RWPE2 (cell line): ENCODE measurements around the gene DVL1.

Experiments used
- ATAC-seq: fragments of 200-7000 bp; cut with Tn5 transposase; 3 replicates; pipeline ENCODE4 v1.9.1; 2021; ENCODE audit warnings: low read depth
- DNase-seq: peaks from one replicate; pipeline ENCODE4 v3.0.0-alpha.2; 2020; ENCODE audit warnings: low spot score
- H3K27ac ChIP-seq: fragments of 450-650 bp; 2 replicates; pipeline ENCODE4 v1.5.1; 2017; ENCODE audit warnings: mild to moderate bottlenecking; ENCODE audit not compliant: poor library complexity, severe bottlenecking
- H3K27me3 ChIP-seq: fragments of 250-450 bp; sonication (Bioruptor Pico); 2 replicates; pipeline ENCODE4 v1.5.1; 2021; ENCODE audit warnings: mild to moderate bottlenecking, moderate library complexity; ENCODE audit not compliant: insufficient read depth, poor library complexity, severe bottlenecking
- H3K36me3 ChIP-seq: fragments of 250-450 bp; sonication (Bioruptor Pico); 2 replicates; pipeline ENCODE4 v1.5.1; 2020; ENCODE audit warnings: low read depth, mild to moderate bottlenecking, moderate library complexity
- H3K4me1 ChIP-seq: fragments of 250-450 bp; sonication (Bioruptor Pico); 2 replicates; pipeline ENCODE4 v1.5.1; 2021; ENCODE audit warnings: mild to moderate bottlenecking, moderate library complexity; ENCODE audit not compliant: insufficient read depth, poor library complexity, severe bottlenecking
- H3K4me3 ChIP-seq: fragments of 250-450 bp; sonication (Bioruptor Pico); 2 replicates; pipeline ENCODE4 v1.5.1; 2021; ENCODE audit warnings: mild to moderate bottlenecking, moderate library complexity; ENCODE audit not compliant: severe bottlenecking
- H3K9me3 ChIP-seq: fragments of 250-450 bp; sonication (Bioruptor Pico); 2 replicates; pipeline ENCODE4 v1.5.1; 2021; ENCODE audit warnings: mild to moderate bottlenecking, moderate library complexity; ENCODE audit not compliant: severe bottlenecking
- TF ChIP-seq, protein P1 (sequence below): fragments of 450-650 bp; IDR thresholded peaks from one replicate; pipeline ENCODE4 v1.5.1; 2017; ENCODE audit warnings: mild to moderate bottlenecking, moderate library complexity; ENCODE audit not compliant: poor library complexity, severe bottlenecking

Gene DVL1

GRCh38 chr1:1324524-1325287 lies 24.5 kb downstream of the DVL1 start, which contains the start of the genes CPTP and INTS11:
Gene CPTP (plus strand): TSS chr1:1324802. CDS start chr1:1326911, 2,109 bp downstream.
Gene INTS11 (minus strand): TSS chr1:1324660. CDS start chr1:1324608, 52 bp downstream.
- H3K4me3 ChIP-seq, result peak within 1 kb of the TSS; percentile 100
- peak; percentile 68 for ATAC-seq
- DNase-seq, result peak; percentile 94
- H3K27ac ChIP-seq, result peak within 1 kb of the TSS; percentile 72
- no peaks in the 10 kb centered on the region for H3K9me3 ChIP-seq
- TF ChIP-seq, protein P1, sequence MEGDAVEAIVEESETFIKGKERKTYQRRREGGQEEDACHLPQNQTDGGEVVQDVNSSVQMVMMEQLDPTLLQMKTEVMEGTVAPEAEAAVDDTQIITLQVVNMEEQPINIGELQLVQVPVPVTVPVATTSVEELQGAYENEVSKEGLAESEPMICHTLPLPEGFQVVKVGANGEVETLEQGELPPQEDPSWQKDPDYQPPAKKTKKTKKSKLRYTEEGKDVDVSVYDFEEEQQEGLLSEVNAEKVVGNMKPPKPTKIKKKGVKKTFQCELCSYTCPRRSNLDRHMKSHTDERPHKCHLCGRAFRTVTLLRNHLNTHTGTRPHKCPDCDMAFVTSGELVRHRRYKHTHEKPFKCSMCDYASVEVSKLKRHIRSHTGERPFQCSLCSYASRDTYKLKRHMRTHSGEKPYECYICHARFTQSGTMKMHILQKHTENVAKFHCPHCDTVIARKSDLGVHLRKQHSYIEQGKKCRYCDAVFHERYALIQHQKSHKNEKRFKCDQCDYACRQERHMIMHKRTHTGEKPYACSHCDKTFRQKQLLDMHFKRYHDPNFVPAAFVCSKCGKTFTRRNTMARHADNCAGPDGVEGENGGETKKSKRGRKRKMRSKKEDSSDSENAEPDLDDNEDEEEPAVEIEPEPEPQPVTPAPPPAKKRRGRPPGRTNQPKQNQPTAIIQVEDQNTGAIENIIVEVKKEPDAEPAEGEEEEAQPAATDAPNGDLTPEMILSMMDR, result no peak
- no peaks in the 10 kb centered on the region for H3K27me3 ChIP-seq
- no peaks in the 10 kb centered on the region for H3K4me1 ChIP-seq
- peaks cover 18% of the 10 kb centered on the region for H3K36me3 ChIP-seq

DNA sequence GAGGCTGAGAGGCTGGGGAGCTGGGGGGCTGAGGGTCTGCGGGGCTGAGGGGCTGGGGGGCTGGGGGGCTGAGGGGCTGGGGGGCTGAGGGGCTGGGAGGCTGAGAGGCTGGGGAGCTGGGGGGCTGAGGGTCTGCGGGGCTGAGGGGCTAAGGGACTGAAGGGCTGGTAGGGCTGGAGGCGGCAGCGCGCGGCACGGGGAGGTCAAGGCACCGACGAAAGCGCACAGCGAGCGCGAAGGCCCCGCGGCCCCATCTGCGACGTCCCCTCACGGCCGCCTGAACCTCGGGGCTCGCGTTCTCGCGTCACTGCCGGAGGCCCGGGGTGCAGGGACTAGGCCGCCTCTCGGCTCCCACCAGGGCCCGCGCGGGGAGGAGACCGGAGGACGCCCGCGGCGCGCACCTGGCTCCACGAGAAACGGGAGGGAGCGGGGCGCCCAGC lies 25.1 kb downstream of the DVL1 start:
- peak overlapping the region; percentile 72 for H3K27ac ChIP-seq
- no peaks in the 10 kb centered on the region for H3K27me3 ChIP-seq
- no peaks in the 10 kb centered on the region for H3K4me1 ChIP-seq
- DNase-seq (no peak), ATAC-seq (peak; percentile 8; the same call in 2 of the 3 replicates)
- no peaks in the 10 kb centered on the region for H3K9me3 ChIP-seq
- H3K4me3 ChIP-seq, result peak overlapping the region; percentile 100
- H3K36me3 ChIP-seq, result peaks cover 24% of the 10 kb centered on the region
- TF ChIP-seq, protein P1, result no peak

DNA sequence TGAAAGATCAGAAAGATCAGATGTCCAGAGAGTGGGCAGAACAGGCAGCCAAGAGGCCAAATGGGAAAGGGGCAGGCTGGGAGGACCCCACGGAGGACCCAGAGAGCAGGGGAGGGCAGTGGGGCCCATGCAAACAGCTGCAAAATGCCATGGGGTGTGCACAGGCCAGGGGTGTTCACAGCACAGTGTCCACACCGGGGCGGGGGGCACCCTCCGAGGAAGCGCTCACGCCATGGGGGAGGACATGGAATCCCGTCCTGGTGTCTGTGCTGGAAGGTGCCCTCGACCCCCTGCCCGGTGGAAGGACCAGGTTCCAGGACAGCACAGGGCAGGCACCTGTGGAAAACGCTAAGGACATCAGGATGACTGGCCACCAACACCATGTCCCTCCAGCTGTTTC lies 26.3 kb downstream of the DVL1 start:
- Histone ChIP-seq H3K9me3 (no peaks in the 10 kb centered on the region), H3K4me1 (peaks cover 4% of the 10 kb centered on the region), H3K27ac (no peak overlapping the region), H3K27me3 (no peaks in the 10 kb centered on the region), H3K4me3 (no peak overlapping the region), H3K36me3 (peaks cover 29% of the 10 kb centered on the region)
- TF ChIP-seq, protein P1, result no peak
- DNase-seq (no peak), ATAC-seq (no peak)

DNA sequence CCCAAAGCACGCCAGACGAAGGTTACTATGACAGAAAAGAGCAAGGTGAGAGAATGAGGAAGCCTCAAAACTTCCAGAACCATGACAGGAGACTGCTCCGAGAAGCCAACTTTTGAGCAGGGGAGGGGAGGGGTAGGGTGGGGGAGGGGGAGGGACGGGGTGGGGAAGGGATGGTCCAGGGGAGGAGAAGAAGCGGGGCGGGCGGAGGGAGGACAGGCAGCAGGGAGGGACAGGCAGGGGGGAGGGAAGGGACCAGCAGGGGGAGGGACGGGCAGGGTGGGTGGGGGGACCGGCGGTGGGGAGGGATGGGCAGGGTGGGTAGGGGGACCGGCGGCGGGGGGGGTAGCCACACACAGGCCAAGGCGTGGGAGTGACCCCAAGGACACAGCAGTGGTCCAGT lies 26.8 kb downstream of the DVL1 start:
- TF ChIP-seq, protein P1, result no peak
- no peak for ATAC-seq
- Histone ChIP-seq H3K4me1 (peaks cover 6% of the 10 kb centered on the region), H3K36me3 (peaks cover 34% of the 10 kb centered on the region), H3K9me3 (no peaks in the 10 kb centered on the region), H3K4me3 (no peak overlapping the region), H3K27me3 (no peaks in the 10 kb centered on the region), H3K27ac (no peak overlapping the region)
- no peak for DNase-seq

DNA sequence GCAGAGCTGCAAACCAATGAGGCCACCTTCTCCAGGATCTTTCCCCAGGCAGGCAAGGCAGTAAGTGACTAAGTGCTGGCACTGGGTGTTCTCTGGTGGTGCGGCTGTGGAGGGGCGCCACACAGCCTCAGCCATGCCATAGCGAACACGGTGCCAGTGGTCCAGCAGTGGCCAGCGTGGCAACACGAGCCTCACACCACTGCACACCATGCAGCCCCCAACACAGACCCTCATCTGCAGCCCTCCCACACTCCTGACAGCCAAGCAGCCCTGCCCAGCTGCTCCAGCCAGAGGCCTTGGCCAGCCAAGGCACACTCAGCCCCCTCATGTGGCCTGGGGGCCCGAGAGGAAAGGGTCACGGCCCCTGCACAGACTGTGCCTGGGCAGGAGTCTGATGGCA lies 27.7 kb downstream of the DVL1 start:
- TF ChIP-seq, protein P1, result no peak
- Histone ChIP-seq H3K36me3 (peaks cover 44% of the 10 kb centered on the region), H3K27me3 (no peaks in the 10 kb centered on the region), H3K9me3 (no peaks in the 10 kb centered on the region), H3K4me1 (peaks cover 6% of the 10 kb centered on the region), H3K27ac (no peak overlapping the region), H3K4me3 (no peak overlapping the region)
- DNase-seq (no peak), ATAC-seq (no peak)
